ENCODE measurements around the gene RHBDL1. TPM values are rescaled to one million over a fixed set of nuclear protein-coding genes. Genes with fewer than 3 reads are reported as not detected.

Gene RHBDL1
- total and polyA plus RNA-seq, 9 of the 15 experiments (the other 6 are each of a cell fraction or from before 2014, with no cell fraction given) = 0.03 to 5.6 (median 1.3) TPM; not detected in 1

GRCh38 chr16:674968-675883 lies at the start of gene RHBDL1 (continued):
- TF ChIP-seq ZBTB40 (IDR thresholded peaks at IDR 0.05) (0 out of 2 replicates have a peak, but pooled peaks have one; percentile 19), ZBTB40 (CRISPR knock-in tag; IDR thresholded peaks at IDR 0.05) (no peak), SP2 (IDR thresholded peaks at IDR 0.05; ENCODE audit: extremely low read depth, low read depth, low read length, poor library complexity, severe bottlenecking) (no peak), ZKSCAN1 (IDR thresholded peaks at IDR 0.05; ENCODE audit: low read depth, low read length) (no peak), EWSR1 (IDR thresholded peaks at IDR 0.05; ENCODE audit: borderline replicate concordance, low read depth, partially characterized antibody) (no peak), CBFA2T2 (conservative IDR thresholded peaks at IDR 0.05) (no peak), ZNF212 (CRISPR knock-in tag; IDR thresholded peaks at IDR 0.05) (no peak), FOS (IDR thresholded peaks at IDR 0.05; ENCODE audit: extremely low read depth, insufficient read length) (no peak), E2F5 (CRISPR knock-in tag; IDR thresholded peaks at IDR 0.05) (no peak), POLR2B (IDR thresholded peaks at IDR 0.05; ENCODE audit: low read depth, partially characterized antibody) (peak; percentile 68), MED1 (CRISPR knock-in tag; IDR thresholded peaks at IDR 0.05; ENCODE audit: borderline replicate concordance) (no peak), ELF1 (tag; IDR thresholded peaks at IDR 0.05) (no peak)
- TF ChIP-seq, protein P1, sequence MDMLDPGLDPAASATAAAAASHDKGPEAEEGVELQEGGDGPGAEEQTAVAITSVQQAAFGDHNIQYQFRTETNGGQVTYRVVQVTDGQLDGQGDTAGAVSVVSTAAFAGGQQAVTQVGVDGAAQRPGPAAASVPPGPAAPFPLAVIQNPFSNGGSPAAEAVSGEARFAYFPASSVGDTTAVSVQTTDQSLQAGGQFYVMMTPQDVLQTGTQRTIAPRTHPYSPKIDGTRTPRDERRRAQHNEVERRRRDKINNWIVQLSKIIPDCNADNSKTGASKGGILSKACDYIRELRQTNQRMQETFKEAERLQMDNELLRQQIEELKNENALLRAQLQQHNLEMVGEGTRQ (CRISPR knock-in tag; IDR thresholded peaks at IDR 0.05) = no peak

Data from K562 (cell line).